Measurements from ENCODE around the gene UHRF2.
"Not testable (repeated sequence)": the region's sequence is repeated elsewhere in the genome, so short reads cannot be mapped to it uniquely, and the experiment has no call there.

UHRF2 gene

GRCh38 chr9:6412487-6413364 lies at the start of gene UHRF2:
Gene UHRF2, plus strand, starts transcription at chr9:6413199. Its CDS starts 292 bp downstream, at chr9:6413491.
- H3K9me3 Mint-ChIP-seq = no peaks in the 10 kb centered on the region
- peaks cover 17% of the 10 kb centered on the region for H3K4me1 Mint-ChIP-seq
- peak within 1 kb of the TSS; percentile 88 to 94 (median 93) for H3K4me3 Mint-ChIP-seq
- peak in 1 of 3 experiments; percentile 9 for TF ChIP-seq CTCF (IDR thresholded peaks at IDR 0.05; ENCODE audit: unreplicated experiment in 3 of 3)
- peaks cover 6% of the 10 kb centered on the region for H3K27me3 Mint-ChIP-seq (ENCODE audit: low read depth)
- peaks cover 23% of the 10 kb centered on the region for H3K36me3 Mint-ChIP-seq (ENCODE audit: low read depth)
- peak within 1 kb of the TSS; percentile 93 to 94 (median 93) for H3K27ac Mint-ChIP-seq

- no peaks in the 10 kb centered on the region for H3K36me3 Mint-ChIP-seq (ENCODE audit: low read depth)
- H3K4me1 Mint-ChIP-seq = no peaks in the 10 kb centered on the region
- no peak for TF ChIP-seq CTCF (IDR thresholded peaks at IDR 0.05; ENCODE audit: unreplicated experiment in 3 of 3)
- no peak overlapping the region for H3K4me3 Mint-ChIP-seq
- no peak overlapping the region for H3K27ac Mint-ChIP-seq
- H3K9me3 Mint-ChIP-seq = peaks cover 6% of the 10 kb centered on the region
- no peaks in the 10 kb centered on the region for H3K27me3 Mint-ChIP-seq (ENCODE audit: low read depth)
Measured at GRCh38 chr9:6367128-6367890, 45.7 kb upstream of the UHRF2 start.

GRCh38 chr9:6368831-6369230 lies 44.2 kb upstream of the UHRF2 start:
- H3K27ac Mint-ChIP-seq = no peak overlapping the region
- no peak overlapping the region for H3K4me3 Mint-ChIP-seq
- no peaks in the 10 kb centered on the region for H3K36me3 Mint-ChIP-seq (ENCODE audit: low read depth)
- TF ChIP-seq CTCF (IDR thresholded peaks at IDR 0.05; ENCODE audit: unreplicated experiment in 3 of 3) = no peak
- no peaks in the 10 kb centered on the region for H3K27me3 Mint-ChIP-seq (ENCODE audit: low read depth)
- peaks cover 10% of the 10 kb centered on the region for H3K9me3 Mint-ChIP-seq
- H3K4me1 Mint-ChIP-seq = no peaks in the 10 kb centered on the region

- not testable (repeated sequence) for H3K27me3 Mint-ChIP-seq (ENCODE audit: low read depth); H3K4me3 Mint-ChIP-seq
Measured at GRCh38 chr9:6381477-6382012, 31.5 kb upstream of the UHRF2 start.

GRCh38 chr9:6382681-6383080 lies 30.3 kb upstream of the UHRF2 start:
- H3K27ac Mint-ChIP-seq = no peak overlapping the region
- no peaks in the 10 kb centered on the region for H3K4me1 Mint-ChIP-seq
- no peak overlapping the region for H3K4me3 Mint-ChIP-seq
- H3K36me3 Mint-ChIP-seq (ENCODE audit: low read depth) = no peaks in the 10 kb centered on the region
- H3K9me3 Mint-ChIP-seq = peaks cover 12% of the 10 kb centered on the region
- TF ChIP-seq CTCF (IDR thresholded peaks at IDR 0.05; ENCODE audit: unreplicated experiment in 3 of 3) = no peak
- no peaks in the 10 kb centered on the region for H3K27me3 Mint-ChIP-seq (ENCODE audit: low read depth)

More at GRCh38 chr9:6381477-6382012, 31.5 kb upstream of the UHRF2 start:
- H3K9me3 Mint-ChIP-seq; H3K4me1 Mint-ChIP-seq; H3K27ac Mint-ChIP-seq; H3K36me3 Mint-ChIP-seq (ENCODE audit: low read depth): not testable (repeated sequence)

- H3K4me3 Mint-ChIP-seq = no peak overlapping the region
- no peak overlapping the region for H3K27ac Mint-ChIP-seq
- H3K36me3 Mint-ChIP-seq (ENCODE audit: low read depth) = no peaks in the 10 kb centered on the region
- H3K9me3 Mint-ChIP-seq = peaks cover 12% of the 10 kb centered on the region
- no peak for TF ChIP-seq CTCF (IDR thresholded peaks at IDR 0.05; ENCODE audit: unreplicated experiment in 3 of 3)
- H3K27me3 Mint-ChIP-seq (ENCODE audit: low read depth) = no peaks in the 10 kb centered on the region
- H3K4me1 Mint-ChIP-seq = no peaks in the 10 kb centered on the region
Measured at GRCh38 chr9:6383551-6384225, 29.3 kb upstream of the UHRF2 start.
